Stimulated activated CD8-positive, alpha-beta memory T cell treated with anti-CD3 and anti-CD28 coated beads, Interleukin-4, amount 100 ng/mL, for 24 hours (primary cell): ENCODE measurements around the gene DAND5.
"Not testable (repeated sequence)": the region's sequence is repeated elsewhere in the genome, so short reads cannot be mapped to it uniquely, and the experiment has no call there.

Experiments
- DNase-seq: peaks from one replicate; pipeline ENCODE4 v3.0.0-alpha.2; 2020; ENCODE audit warnings: low read depth

The DAND5 gene

GRCh38 chr19:12946092-12946721, 23.2 kb upstream of the DAND5 start:
- DNase-seq, result peak; percentile 42

- no peak for DNase-seq
These were observed 22.5 kb upstream of the DAND5 start for GRCh38 chr19:12946731-12947496.

- DNase-seq, result no peak
These were observed 21.4 kb upstream of the DAND5 start for GRCh38 chr19:12947702-12948611.

GRCh38 chr19:12948612-12949362, 20.6 kb upstream of the DAND5 start:
- no peak for DNase-seq

- DNase-seq, result no peak
These were observed 19.8 kb upstream of the DAND5 start for GRCh38 chr19:12949363-12950283.

GRCh38 chr19:12952050-12952449, 17.3 kb upstream of the DAND5 start:
- DNase-seq, result not testable (repeated sequence)

GRCh38 chr19:12952488-12953137, 16.8 kb upstream of the DAND5 start:
- DNase-seq, result no peak

GRCh38 chr19:12953138-12953798, 16.1 kb upstream of the DAND5 start:
- DNase-seq, result no peak

- DNase-seq, result no peak
These were observed 15.4 kb upstream of the DAND5 start for GRCh38 chr19:12953799-12954611.

GRCh38 chr19:12954612-12954962, 14.8 kb upstream of the DAND5 start:
- DNase-seq, result no peak

GRCh38 chr19:12955575-12955974, 13.8 kb upstream of the DAND5 start:
- DNase-seq, result not testable (repeated sequence)

- DNase-seq, result no peak
These were observed 13.4 kb upstream of the DAND5 start for GRCh38 chr19:12955996-12956395.

- DNase-seq, result peak; percentile 76
These were observed 12.7 kb upstream of the DAND5 start, which contains the start of gene GADD45GIP1 for GRCh38 chr19:12956446-12957388. GADD45GIP1 (minus strand) TSS chr19:12957223; CDS start chr19:12957212, 11 bp downstream.

- DNase-seq, result not testable (repeated sequence)
These were observed 11.9 kb upstream of the DAND5 start for GRCh38 chr19:12957389-12957952.

GRCh38 chr19:12959481-12959880, 9.9 kb upstream of the DAND5 start:
- no peak for DNase-seq

GRCh38 chr19:12965017-12965811, 4.2 kb upstream of the DAND5 start:
- peak; percentile 72 for DNase-seq

GRCh38 chr19:12965812-12966135, 3.6 kb upstream of the DAND5 start:
- no peak for DNase-seq
